ENCODE measurements around the gene HSPA2.

- TF ChIP-seq POLR2AphosphoS5 (IDR thresholded peaks at IDR 0.05; ENCODE audit: low read depth, low read length) (no peak), POU2F2 (IDR thresholded peaks at IDR 0.05; ENCODE audit: low read depth, low read length) (no peak), POLR2A (IDR thresholded peaks at IDR 0.05; ENCODE audit: low read depth, low read length) (no peak), TAF1 (IDR thresholded peaks at IDR 0.05; ENCODE audit: low read depth, low read length) (no peak)
Measured at GRCh38 chr14:64549791-64550620, 9.5 kb downstream of the HSPA2 start, which contains the start of gene PPP1R36.
